CD4-positive, alpha-beta memory T cell (primary cell): Measurements from ENCODE around the gene MARCHF10. TPM values are rescaled to one million over a fixed set of nuclear protein-coding genes. Genes with fewer than 3 reads are reported as not detected.

Experiments used
- CTCF ChIA-PET: fragments of 350-600 bp; sonication (Branson Sonifier 250); formaldehyde crosslinking; loops from one replicate; lab custom pipeline; 2021; ENCODE audit warnings: inconsistent platforms; ENCODE audit not compliant: partially characterized antibody; lab: Charles Lee
- POLR2A ChIA-PET: fragments of 350-600 bp; sonication (Branson Sonifier 250); formaldehyde crosslinking; loops from one replicate; lab custom pipeline; 2021; ENCODE audit not compliant: partially characterized antibody; lab: Charles Lee
- DNase-seq, 5 donors: peaks; one replicate each; pipeline versions ENCODE4 v3.0.0 to v3.0.0-alpha.2; 2020 to 2022; ENCODE audit warnings: mixed read lengths in 1 of 5
- H3K27ac ChIP-seq: one replicate; pipeline ENCODE4 v1.7.0; 2013; ENCODE audit warnings: low read depth, low read length
- H3K27me3 ChIP-seq: 2 replicates; pipeline ENCODE4 v1.7.0; 2013; ENCODE audit warnings: mild to moderate bottlenecking, low read length, moderate library complexity; ENCODE audit not compliant: insufficient read depth
- H3K36me3 ChIP-seq: 2 replicates; pipeline ENCODE4 v1.7.0; 2013; ENCODE audit warnings: mild to moderate bottlenecking, low read length, moderate library complexity; ENCODE audit not compliant: insufficient read depth
- H3K4me1 ChIP-seq: 2 replicates; pipeline ENCODE4 v1.7.0; 2013; ENCODE audit warnings: mild to moderate bottlenecking, low read length, moderate library complexity; ENCODE audit not compliant: insufficient read depth
- H3K4me3 ChIP-seq, 2 donors: one replicate each; pipeline ENCODE4 v1.7.0; 2013; ENCODE audit warnings: low read length in 2 of 2, mild to moderate bottlenecking in 1 of 2
- H3K9me3 ChIP-seq, 2 donors: one replicate each; pipeline ENCODE4 v1.7.0; 2013; ENCODE audit warnings: low read length in 2 of 2, control low read depth in 1 of 2; ENCODE audit not compliant: control insufficient read depth in 1 of 2
- H3K27ac Mint-ChIP-seq, 7 donors: one replicate each; pipeline ENCODE4 v1.8.0; 2020 to 2021; ENCODE audit warnings: mixed read lengths in 7 of 7, mild to moderate bottlenecking in 6 of 7, inconsistent platforms in 3 of 7, moderate library complexity in 3 of 7
- H3K27me3 Mint-ChIP-seq, 2 donors: one replicate each; pipeline ENCODE4 v1.8.0; 2020 to 2021; ENCODE audit warnings: mixed read lengths in 2 of 2
- H3K36me3 Mint-ChIP-seq, 2 donors: one replicate each; pipeline ENCODE4 v1.8.0; 2020 to 2021; ENCODE audit warnings: mixed read lengths in 2 of 2, inconsistent platforms in 1 of 2, mild to moderate bottlenecking in 1 of 2
- H3K4me1 Mint-ChIP-seq, 4 donors: one replicate each; pipeline ENCODE4 v1.8.0; 2020 to 2021; ENCODE audit warnings: mixed read lengths in 4 of 4, mild to moderate bottlenecking in 1 of 4
- H3K4me3 Mint-ChIP-seq, 8 donors: one replicate each; pipeline ENCODE4 v1.8.0; 2020 to 2021; ENCODE audit warnings: mixed read lengths in 8 of 8, mild to moderate bottlenecking in 7 of 8, moderate library complexity in 6 of 8, inconsistent platforms in 3 of 8
- H3K9me3 Mint-ChIP-seq, 8 donors: one replicate each; pipeline ENCODE4 v1.8.0; 2020 to 2021; ENCODE audit warnings: mixed read lengths in 8 of 8, mild to moderate bottlenecking in 5 of 8, inconsistent platforms in 3 of 8, moderate library complexity in 1 of 8
- intact Hi-C: fragments of 100-400 bp; cut with micrococcal nuclease; formaldehyde crosslinking; loops from one replicate; pipeline ENCODE4 v1.15.1; 2023
- polyA plus RNA-seq, 2 donors: library from polyadenylated mRNA; unstranded; fragments of 300-500 nt; fragmentation: Illumina TruSeq; gene quantifications; one replicate each; pipeline ENCODE4 v1.2.3, GENCODE V29; 2021
- total RNA-seq, 2 experiments: library from RNA; stranded (reverse); gene quantifications; one replicate each; pipeline ENCODE4 v1.2.3, GENCODE V29; 2021

MARCHF10 gene
- total and polyA plus RNA-seq, 4 experiments from 2014 or later, result 0.15 to 0.89 (median 0.45) TPM

- H3K27me3 ChIP-seq, result no peaks in the 10 kb centered on the region
- H3K27ac Mint-ChIP-seq, result no peak overlapping the region
- H3K4me1 ChIP-seq, result no peaks in the 10 kb centered on the region
- no peaks in the 10 kb centered on the region for H3K27me3 Mint-ChIP-seq
- no peaks in the 10 kb centered on the region for H3K36me3 Mint-ChIP-seq
- H3K9me3 ChIP-seq, result no peaks in the 10 kb centered on the region
- H3K36me3 ChIP-seq, result no peaks in the 10 kb centered on the region
- H3K4me3 Mint-ChIP-seq, result no peak overlapping the region
- H3K4me3 ChIP-seq, result no peak overlapping the region
- DNase-seq, result no peak
- peaks cover 0 to 1% (median 0%) of the 10 kb centered on the region in 4 donors for H3K4me1 Mint-ChIP-seq
- peaks cover 0 to 2% (median 0%) of the 10 kb centered on the region in 8 donors for H3K9me3 Mint-ChIP-seq
- H3K27ac ChIP-seq, result no peak overlapping the region
- intact Hi-C loops, result no loop called here
- CTCF ChIA-PET, result interaction anchor here (1.0 to 1.8 kb wide), 2 partner anchors 12 to 694 kb away, joined by 3 to 6 read pairs; no protein-coding TSS in a partner anchor
- POLR2A ChIA-PET, result no interaction called here
Observed at GRCh38 chr17:62712171-62712581, 95.9 kb downstream of the MARCHF10 start.

GRCh38 chr17:62708587-62708986, 99.5 kb downstream of the MARCHF10 start:
- Mint-ChIP-seq H3K27ac (no peak overlapping the region), H3K36me3 (no peaks in the 10 kb centered on the region), H3K4me1 (peaks cover 3 to 15% (median 4%) of the 10 kb centered on the region in 4 donors), H3K9me3 (peaks cover 0 to 2% (median 0%) of the 10 kb centered on the region in 8 donors), H3K4me3 (no peak overlapping the region), H3K27me3 (no peaks in the 10 kb centered on the region)
- no peak for DNase-seq
- H3K27me3 ChIP-seq, result no peaks in the 10 kb centered on the region
- no peaks in the 10 kb centered on the region for H3K9me3 ChIP-seq
- POLR2A ChIA-PET, result interaction anchor here (0.5 kb wide), 1 partner anchor 10 kb away, joined by 3 read pairs; no protein-coding TSS in a partner anchor
- no peak overlapping the region for H3K4me3 ChIP-seq
- intact Hi-C loops, result no loop called here
- H3K4me1 ChIP-seq, result peaks cover 7% of the 10 kb centered on the region
- H3K27ac ChIP-seq, result no peak overlapping the region
- CTCF ChIA-PET, result interaction anchor here (1.1 to 1.4 kb wide), 2 partner anchors 14 to 20 kb away, joined by 3 to 4 read pairs; no protein-coding TSS in a partner anchor
- H3K36me3 ChIP-seq, result no peaks in the 10 kb centered on the region

- Histone ChIP-seq H3K4me1 (peaks cover 10% of the 10 kb centered on the region), H3K9me3 (no peaks in the 10 kb centered on the region), H3K27ac (no peak overlapping the region), H3K4me3 (no peak overlapping the region), H3K36me3 (no peaks in the 10 kb centered on the region), H3K27me3 (no peaks in the 10 kb centered on the region)
- intact Hi-C loops, result no loop called here
- ChIA-PET CTCF (interaction anchor here (1.9 kb wide), 1 partner anchor 17 kb away, joined by 4 read pairs; no protein-coding TSS in a partner anchor), POLR2A (no interaction called here)
- H3K4me1 Mint-ChIP-seq, result peaks cover 3 to 19% (median 4%) of the 10 kb centered on the region in 4 donors
- H3K9me3 Mint-ChIP-seq, result peaks cover 0 to 2% (median 0%) of the 10 kb centered on the region in 8 donors
- no peak for DNase-seq
- H3K27me3 Mint-ChIP-seq, result no peaks in the 10 kb centered on the region
- no peaks in the 10 kb centered on the region for H3K36me3 Mint-ChIP-seq
- no peak overlapping the region for H3K27ac Mint-ChIP-seq
- peak overlapping the region in 1 of 8 donors; percentile 7 for H3K4me3 Mint-ChIP-seq
Observed at GRCh38 chr17:62707425-62707739, 100.7 kb downstream of the MARCHF10 start.

- Mint-ChIP-seq H3K4me3 (peak overlapping the region in 2 of 8 donors; percentile 8 to 36), H3K9me3 (peaks cover 0 to 2% (median 0%) of the 10 kb centered on the region in 8 donors), H3K4me1 (peaks cover 3 to 19% (median 4%) of the 10 kb centered on the region in 4 donors), H3K36me3 (no peaks in the 10 kb centered on the region), H3K27ac (no peak overlapping the region), H3K27me3 (no peaks in the 10 kb centered on the region)
- Histone ChIP-seq H3K4me1 (peaks cover 10% of the 10 kb centered on the region), H3K36me3 (no peaks in the 10 kb centered on the region), H3K4me3 (no peak overlapping the region), H3K27ac (no peak overlapping the region), H3K27me3 (no peaks in the 10 kb centered on the region), H3K9me3 (no peaks in the 10 kb centered on the region)
- DNase-seq, result no peak
- CTCF ChIA-PET, result interaction anchor here (1.1 to 1.9 kb wide), 2 partner anchors 16 to 18 kb away, joined by 3 to 4 read pairs; no protein-coding TSS in a partner anchor
- POLR2A ChIA-PET, result interaction anchor here (1.7 kb wide), 1 partner anchor 18 kb away, joined by 5 read pairs; no protein-coding TSS in a partner anchor
- intact Hi-C loops, result no loop called here
Observed at GRCh38 chr17:62706598-62707424, 101.3 kb downstream of the MARCHF10 start.

- no peak overlapping the region for H3K27ac ChIP-seq
- H3K9me3 ChIP-seq, result no peaks in the 10 kb centered on the region
- POLR2A ChIA-PET, result interaction anchor here (1.3 to 1.7 kb wide), 2 partner anchors 18 to 259 kb away, joined by 3 to 5 read pairs; no protein-coding TSS in a partner anchor
- Mint-ChIP-seq H3K9me3 (peaks cover 0 to 2% (median 0%) of the 10 kb centered on the region in 8 donors), H3K4me3 (peak overlapping the region; percentile 17 to 79 (median 64)), H3K27me3 (no peaks in the 10 kb centered on the region), H3K4me1 (peaks cover 3 to 19% (median 4%) of the 10 kb centered on the region in 4 donors), H3K27ac (peak overlapping the region in 2 of 7 donors; percentile 42 to 52), H3K36me3 (no peaks in the 10 kb centered on the region)
- H3K4me1 ChIP-seq, result peaks cover 10% of the 10 kb centered on the region
- intact Hi-C loops, result no loop called here
- DNase-seq, result no peak
- H3K4me3 ChIP-seq, result no peak overlapping the region
- CTCF ChIA-PET, result interaction anchor here (1.1 to 1.9 kb wide), 3 partner anchors 17 to 18 kb away, joined by 3 to 7 read pairs (median 4); no protein-coding TSS in a partner anchor
- no peaks in the 10 kb centered on the region for H3K36me3 ChIP-seq
- no peaks in the 10 kb centered on the region for H3K27me3 ChIP-seq
Observed at GRCh38 chr17:62705778-62706597, 102.1 kb downstream of the MARCHF10 start.

- no peaks in the 10 kb centered on the region for H3K36me3 ChIP-seq
- no peak overlapping the region for H3K27ac ChIP-seq
- peaks cover 0 to 2% (median 0%) of the 10 kb centered on the region in 8 donors for H3K9me3 Mint-ChIP-seq
- POLR2A ChIA-PET, result interaction anchor here (1.3 to 2.5 kb wide), 3 partner anchors 19 to 260 kb away, joined by 3 to 10 read pairs (median 5); no protein-coding TSS in a partner anchor
- intact Hi-C loops, result no loop called here
- H3K4me3 Mint-ChIP-seq, result peak overlapping the region; percentile 61 to 84 (median 79)
- DNase-seq, result no peak
- no peaks in the 10 kb centered on the region for H3K27me3 ChIP-seq
- CTCF ChIA-PET, result interaction anchor here (1.0 to 3.0 kb wide), 7 partner anchors 15 to 701 kb away, joined by 3 to 14 read pairs (median 4); no protein-coding TSS in a partner anchor
- H3K4me1 Mint-ChIP-seq, result peaks cover 3 to 19% (median 4%) of the 10 kb centered on the region in 4 donors
- H3K36me3 Mint-ChIP-seq, result no peaks in the 10 kb centered on the region
- no peaks in the 10 kb centered on the region for H3K9me3 ChIP-seq
- H3K27ac Mint-ChIP-seq, result peak overlapping the region in 3 of 7 donors; percentile 53 to 67 (median 65)
- no peaks in the 10 kb centered on the region for H3K27me3 Mint-ChIP-seq
- peaks cover 10% of the 10 kb centered on the region for H3K4me1 ChIP-seq
- H3K4me3 ChIP-seq, result no peak overlapping the region
Observed at GRCh38 chr17:62705156-62705777, 102.8 kb downstream of the MARCHF10 start.
